SK-N-SH (cell line): ENCODE data around the gene RREB1. TPM values are rescaled to one million over a fixed set of nuclear protein-coding genes. Genes with fewer than 3 reads are reported as not detected.

ENCODE experiments used
- CTCF ChIA-PET: fragments of 300-600, 350-600 bp; formaldehyde crosslinking; extraction: SDS; loops from one replicate; lab custom pipeline; 2021; lab: Yijun Ruan, JAX
- POLR2A ChIA-PET: fragments of 350-600 bp; sonication (Branson Sonifier 250); formaldehyde crosslinking; extraction: SDS; loops from one replicate; lab custom pipeline; 2020; ENCODE audit warnings: antibody characterized with exemption, inconsistent platforms; lab: Yijun Ruan, JAX
- DNase-seq: peaks from one replicate; pipeline ENCODE4 v3.0.0; 2012
- H2AFZ ChIP-seq: fragments of 200-600 bp; sonication (generic); 2 replicates; pipeline ENCODE4 v1.8.1; 2016; ENCODE audit warnings: antibody characterized with exemption, mild to moderate bottlenecking, low read depth
- H3F3A ChIP-seq: fragments of 200-600 bp; sonication (generic); replicated peaks from 2 replicates; pipeline ENCODE3; 2016; ENCODE audit warnings: antibody characterized with exemption, mild to moderate bottlenecking; ENCODE audit not compliant: insufficient read depth
- H3K27ac ChIP-seq, 2 experiments: fragments of 200-500 bp in 1 of 2; fragments of 200-600 bp in 1 of 2; sonication (Bioruptor generic) in 1 of 2; sonication (generic), shearing (Covaris generic) in 1 of 2; 2 replicates each; pipeline versions ENCODE4 v1.5.1 to v1.6.1; 2014 to 2016; ENCODE audit warnings: low read depth in 2 of 2, inconsistent platforms in 1 of 2, low read length in 1 of 2, mild to moderate bottlenecking in 1 of 2, mixed read lengths in 1 of 2
- H3K27me3 ChIP-seq: fragments of 200-600 bp; sonication (generic), shearing (Covaris generic); 2 replicates; pipeline ENCODE4 v1.6.1; 2016; ENCODE audit warnings: mixed run types; ENCODE audit not compliant: insufficient read depth
- H3K36me3 ChIP-seq, 2 experiments: fragments of 200-500 bp in 1 of 2; fragments of 200-600 bp in 1 of 2; sonication (Bioruptor generic) in 1 of 2; sonication (generic) in 1 of 2; replicated peaks in 1 of 2; 2 replicates each; pipeline versions ENCODE3 to v1.5.1; 2014 to 2016; ENCODE audit warnings: low read length in 1 of 2, mild to moderate bottlenecking in 1 of 2; ENCODE audit not compliant: insufficient read depth in 2 of 2, control insufficient read depth in 1 of 2
- H3K4me1 ChIP-seq, 2 experiments: fragments of 200-500 bp in 1 of 2; fragments of 200-600 bp in 1 of 2; sonication (Bioruptor generic) in 1 of 2; sonication (generic), shearing (Covaris generic) in 1 of 2; 2 replicates each; pipeline versions ENCODE4 v1.5.1 to v1.6.1; 2014 to 2016; ENCODE audit warnings: low read depth in 1 of 2, low read length in 1 of 2, mixed run types in 1 of 2; ENCODE audit not compliant: insufficient read depth in 2 of 2, control insufficient read depth in 1 of 2
- H3K4me2 ChIP-seq: fragments of 200-600 bp; sonication (generic), shearing (Covaris generic); 2 replicates; pipeline ENCODE4 v1.6.1; 2017; ENCODE audit warnings: mixed run types
- H3K4me3 ChIP-seq, 2 experiments: fragments of 200-500 bp in 1 of 2; fragments of 200-600 bp in 1 of 2; sonication (Bioruptor generic) in 1 of 2; sonication (generic), shearing (Covaris generic) in 1 of 2; 2 replicates each; pipeline versions ENCODE4 v1.5.1 to v1.8.1; 2014 to 2016; ENCODE audit warnings: low read depth in 2 of 2, inconsistent platforms in 1 of 2, low read length in 1 of 2, mild to moderate bottlenecking in 1 of 2, mixed read lengths in 1 of 2, moderate library complexity in 1 of 2
- H3K79me2 ChIP-seq: fragments of 200-600 bp; sonication (generic); 2 replicates; pipeline ENCODE4 v1.8.1; 2017; ENCODE audit warnings: mild to moderate bottlenecking; ENCODE audit not compliant: insufficient read depth
- H3K9ac ChIP-seq: fragments of 200-600 bp; sonication (generic); 2 replicates; pipeline ENCODE4 v1.6.1; 2017; ENCODE audit warnings: mixed run types
- H3K9me2 ChIP-seq: fragments of 200-600 bp; sonication (generic); 2 replicates; pipeline ENCODE4 v1.6.1; 2017; ENCODE audit warnings: mixed run types
- H3K9me3 ChIP-seq: fragments of 200-600 bp; sonication (generic); 2 replicates; pipeline ENCODE4 v1.6.1; 2017; ENCODE audit warnings: mixed run types, mild to moderate bottlenecking, moderate library complexity
- H4K20me1 ChIP-seq: fragments of 200-600 bp; sonication (generic); 2 replicates; pipeline ENCODE4 v1.6.1; 2017; ENCODE audit warnings: mild to moderate bottlenecking, mixed run types; ENCODE audit not compliant: insufficient read depth
- CHD2 ChIP-seq: fragments of 150-350 bp; IDR thresholded peaks from 2 replicates; pipeline ENCODE4 v1.6.1; 2018; ENCODE audit warnings: low read length; ENCODE audit not compliant: partially characterized antibody
- CTCF ChIP-seq: fragments of 200-600 bp; sonication (generic); IDR thresholded peaks from 2 replicates; pipeline ENCODE4 v1.6.1; 2017; ENCODE audit warnings: antibody characterized with exemption, mild to moderate bottlenecking, moderate library complexity
- ELF1 ChIP-seq: IDR thresholded peaks from 2 replicates; pipeline ENCODE4 v1.4.0; 2012
- FOXJ3 ChIP-seq: sonication (generic); formaldehyde crosslinking; IDR thresholded peaks from 2 replicates; pipeline ENCODE4 v1.5.1; 2020; ENCODE audit warnings: mild to moderate bottlenecking, missing genetic modification reagents
- JUND ChIP-seq: IDR thresholded peaks from 2 replicates; pipeline ENCODE4 v1.4.0; 2012
- MAX ChIP-seq: IDR thresholded peaks from 2 replicates; pipeline ENCODE4 v1.4.0; 2012; ENCODE audit warnings: low read depth
- MXI1 ChIP-seq: IDR thresholded peaks from 2 replicates; pipeline ENCODE4 v1.6.1; 2012; ENCODE audit warnings: mild to moderate bottlenecking, low read depth, low read length, improper control_type of control experiment
- NRF1 ChIP-seq: IDR thresholded peaks from 2 replicates; pipeline ENCODE4 v1.6.1; 2012; ENCODE audit warnings: low read depth, mild to moderate bottlenecking, low read length
- PBX3 ChIP-seq: IDR thresholded peaks from 2 replicates; pipeline ENCODE4; 2012
- RCOR1 ChIP-seq: fragments of 150-350 bp; IDR thresholded peaks from 2 replicates; pipeline ENCODE4 v1.6.1; 2017; ENCODE audit warnings: antibody characterized with exemption, low read length
- SIN3A ChIP-seq: IDR thresholded peaks from 2 replicates; pipeline ENCODE4 v1.6.1; 2012; ENCODE audit warnings: low read depth, mild to moderate bottlenecking, low read length, moderate library complexity, borderline replicate concordance
- SMC3 ChIP-seq: IDR thresholded peaks from 2 replicates; pipeline ENCODE4 v1.6.1; 2012; ENCODE audit warnings: low read depth, low read length, improper control_type of control experiment
- TEAD4 ChIP-seq: IDR thresholded peaks from 2 replicates; pipeline ENCODE4 v1.4.0; 2012; ENCODE audit warnings: mild to moderate bottlenecking, borderline replicate concordance; ENCODE audit not compliant: insufficient read depth
- ZBTB33 ChIP-seq: IDR thresholded peaks from 2 replicates; pipeline ENCODE4 v1.4.0; 2012; ENCODE audit warnings: low read depth, borderline replicate concordance
- WGBS: methylation state at CpG from one replicate; pipeline ENCODE4 v1.1.6; 2017; ENCODE audit warnings: low lambda C conversion rate; 5-methylcytosine and 5-hydroxymethylcytosine counted together
- polyA plus RNA-seq, 3 experiments: library from polyadenylated mRNA; depleted of rRNA; stranded (reverse); fragments of >200 nt; gene quantifications; 2 replicates each; pipeline ENCODE4 v1.2.3, GENCODE V29; 2012

The RREB1 gene
- polyA plus RNA-seq, 1 of the 3 experiments (the other 2 are of a cell fraction), result 2.0 TPM

GRCh38 chr6:7106215-7106751, 1.5 kb upstream of the RREB1 start:
- WGBS, result 66% methylated on average over 10 of the region's 10 CpGs
- POLR2A ChIA-PET, result no interaction called here
- TF ChIP-seq MXI1, result no peak
- no peak for TF ChIP-seq CHD2
- no peak for TF ChIP-seq NRF1
- TF ChIP-seq JUND, result no peak
- TF ChIP-seq SIN3A, result no peak
- TF ChIP-seq RCOR1, result no peak
- TF ChIP-seq ZBTB33, result no peak
- TF ChIP-seq ELF1, result no peak
- no peak for TF ChIP-seq SMC3
- TF ChIP-seq TEAD4, result no peak
- peaks cover 23% of the 10 kb centered on the region for H3K79me2 ChIP-seq
- H3K27me3 ChIP-seq, result no peaks in the 10 kb centered on the region
- no peaks in the 10 kb centered on the region for H3K9me3 ChIP-seq
- H3K36me3 ChIP-seq, result no peaks in the 10 kb centered on the region
- H3K9ac ChIP-seq, result no peak overlapping the region
- 0 out of 4 replicates have a peak overlapping the region, but pooled peaks of 1 of the 2 experiments have one; percentile 17 for H3K27ac ChIP-seq
- peak overlapping the region; percentile 99 for H2AFZ ChIP-seq
- H3K9me2 ChIP-seq, result no peaks in the 10 kb centered on the region
- DNase-seq, result no peak
- H3K4me3 ChIP-seq, result peak overlapping the region in 1 of 2 experiments; percentile 100; a peak in 1 of 4 replicates
- H3F3A ChIP-seq, result peaks cover 5% of the 10 kb centered on the region
- peak overlapping the region; percentile 83; the same call in 1 of the 2 replicates for H3K4me2 ChIP-seq
- CTCF ChIA-PET, result no interaction called here
- peaks cover 0 to 9% of the 10 kb centered on the region in 2 experiments; a peak in 2 of 4 replicates for H3K4me1 ChIP-seq
- peaks cover 17% of the 10 kb centered on the region for H4K20me1 ChIP-seq

- Histone ChIP-seq H3K9me3 (no peaks in the 10 kb centered on the region), H3F3A (peaks cover 5% of the 10 kb centered on the region), H3K36me3 (no peaks in the 10 kb centered on the region), H3K4me3 (peak overlapping the region; percentile 89 to 100), H3K4me2 (peak overlapping the region; percentile 83), H3K4me1 (peaks cover 0 to 11% of the 10 kb centered on the region in 2 experiments; a peak in 2 of 4 replicates), H3K79me2 (peaks cover 30% of the 10 kb centered on the region), H3K9ac (peak overlapping the region; percentile 95), H3K9me2 (no peaks in the 10 kb centered on the region), H3K27me3 (no peaks in the 10 kb centered on the region), H2AFZ (peak overlapping the region; percentile 99), H4K20me1 (peaks cover 24% of the 10 kb centered on the region), H3K27ac (peak overlapping the region in 1 of 2 experiments; percentile 64; a peak in 1 of 4 replicates)
- no peak for TF ChIP-seq TEAD4
- TF ChIP-seq FOXJ3 (CRISPR knock-in tag), result no peak
- TF ChIP-seq MAX, result 0 out of 2 replicates have a peak, but pooled peaks have one; percentile 12
- TF ChIP-seq CTCF, result 0 out of 2 replicates have a peak, but pooled peaks have one; percentile 21
- TF ChIP-seq PBX3, result 0 out of 2 replicates have a peak, but pooled peaks have one; percentile 2
- ChIA-PET POLR2A (no interaction called here), CTCF (no interaction called here)
- WGBS, result 20% methylated on average over 12 of the region's 66 CpGs
- no peak for DNase-seq
These were observed 796 bp upstream of the RREB1 start for GRCh38 chr6:7106752-7107577.
